Stromal cell of bone marrow (primary cell): Measurements from ENCODE around the gene DMGDH.

Experiments
- DNase-seq: peaks from one replicate; pipeline ENCODE4 v3.0.0-alpha.2; 2012; ENCODE audit warnings: low read depth

Gene DMGDH

GRCh38 chr5:79062436-79062835, 7.0 kb downstream of the DMGDH start:
- DNase-seq: no peak

DNA sequence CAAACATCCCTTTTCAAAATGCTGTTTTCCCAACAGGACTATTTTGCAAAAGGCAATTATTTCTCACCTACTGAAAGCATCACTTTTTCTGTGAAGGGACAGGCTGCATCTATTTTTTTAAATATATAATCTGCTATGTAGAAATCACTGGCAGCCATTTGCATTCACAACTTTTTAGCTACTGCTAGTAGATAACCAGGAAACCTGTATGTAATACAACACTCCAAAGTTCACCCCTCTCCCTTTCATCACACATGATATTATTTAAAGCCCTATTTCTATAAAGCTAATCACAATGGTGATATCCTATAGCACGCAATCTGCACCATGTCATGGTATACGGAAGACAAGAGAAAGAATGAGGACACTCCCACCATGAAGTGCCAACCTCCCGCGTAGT, 9.8 kb downstream of the DMGDH start:
- DNase-seq: no peak

- DNase-seq: no peak
Observed at GRCh38 chr5:79056847-79057246, 12.6 kb downstream of the DMGDH start.

DNA sequence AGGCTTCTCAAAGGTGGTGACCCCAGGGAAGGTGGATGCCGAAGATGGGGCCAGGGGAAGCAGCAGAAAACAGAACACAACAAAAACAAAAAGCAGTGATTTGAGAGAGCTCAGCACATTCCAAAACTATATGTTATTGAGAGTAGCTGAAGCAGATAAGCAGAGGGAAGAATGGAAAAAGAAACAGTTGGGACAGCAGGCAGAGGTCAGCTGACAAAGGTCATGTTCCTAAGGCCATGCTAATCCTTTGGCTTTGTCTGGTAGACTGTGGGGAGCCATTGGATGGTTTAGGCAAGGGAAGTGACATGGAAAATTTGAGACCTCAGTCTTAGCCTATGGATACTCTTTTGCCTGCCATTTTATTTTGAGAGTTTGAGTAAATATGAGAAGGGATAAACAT, 14.5 kb downstream of the DMGDH start:
- DNase-seq: no peak

- no peak for DNase-seq
Observed at GRCh38 chr5:79053321-79053720, 16.2 kb downstream of the DMGDH start.

- DNase-seq: no peak
Observed at GRCh38 chr5:79050498-79050897, 19.0 kb downstream of the DMGDH start.

DNA sequence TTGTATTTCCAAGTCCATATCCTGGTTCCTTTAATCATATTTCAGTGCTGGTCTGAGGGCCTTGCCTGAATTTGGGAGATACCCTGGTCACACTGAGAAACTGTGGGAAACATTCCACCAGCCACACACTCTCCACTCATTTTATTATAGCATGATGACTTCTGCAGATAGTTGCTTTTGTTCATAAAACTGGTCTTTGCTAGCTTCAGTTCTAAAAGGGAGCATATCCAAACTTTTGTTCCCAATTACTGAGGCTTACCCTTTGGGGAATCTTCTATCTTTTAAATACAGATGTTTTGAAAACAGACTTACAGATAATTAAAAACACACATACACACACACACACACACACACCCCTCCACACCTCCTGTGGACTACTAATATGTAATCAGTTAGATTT, 21.0 kb downstream of the DMGDH start:
- no peak for DNase-seq

- DNase-seq: no peak
Observed at GRCh38 chr5:79047199-79047598, 22.3 kb downstream of the DMGDH start.

GRCh38 chr5:79042188-79042587, 27.3 kb downstream of the DMGDH start:
- DNase-seq: no peak

- no peak for DNase-seq
Observed at GRCh38 chr5:79036769-79037168, 32.7 kb downstream of the DMGDH start.

GRCh38 chr5:79035237-79035636, 34.2 kb downstream of the DMGDH start:
- DNase-seq: no peak

GRCh38 chr5:79032782-79033181, 36.7 kb downstream of the DMGDH start:
- no peak for DNase-seq

DNA sequence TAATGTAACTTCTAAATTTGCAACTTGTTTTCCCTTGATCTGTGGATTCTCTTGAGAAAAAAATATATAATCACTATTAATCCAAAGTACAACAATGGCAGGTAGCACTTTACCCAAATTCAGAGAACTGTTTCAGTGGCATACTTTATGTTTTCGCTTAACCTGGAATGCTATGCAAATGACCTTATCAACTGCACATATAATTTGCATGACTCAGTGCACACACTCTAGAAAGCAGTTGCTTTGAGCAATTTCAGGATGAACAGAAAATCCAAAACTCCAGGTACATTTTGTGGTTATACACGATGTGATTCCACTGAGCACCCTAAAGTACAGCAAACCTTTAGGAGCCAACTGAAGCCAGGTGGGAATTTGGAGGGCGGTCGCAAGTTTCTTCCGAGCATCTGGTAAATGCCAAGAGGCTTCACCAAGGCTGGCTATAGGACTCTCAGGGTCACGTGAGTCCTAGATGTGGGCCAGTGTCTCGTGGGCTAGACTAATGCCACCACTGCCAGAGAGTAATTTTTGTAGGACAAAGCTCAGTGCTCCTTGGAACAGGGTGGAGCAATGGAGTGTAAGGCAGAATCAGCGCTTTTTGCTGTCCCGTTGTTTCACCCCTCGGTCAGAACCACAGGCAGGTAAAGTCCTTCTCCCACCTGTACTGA, 37.3 kb downstream of the DMGDH start:
- no peak for DNase-seq

- no peak for DNase-seq
Observed at GRCh38 chr5:79031485-79031867, 38.0 kb downstream of the DMGDH start.

GRCh38 chr5:79030663-79031484, 38.6 kb downstream of the DMGDH start:
- DNase-seq: no peak

- peak; percentile 45 for DNase-seq
Observed at GRCh38 chr5:79025054-79025472, 44.4 kb downstream of the DMGDH start.

DNA sequence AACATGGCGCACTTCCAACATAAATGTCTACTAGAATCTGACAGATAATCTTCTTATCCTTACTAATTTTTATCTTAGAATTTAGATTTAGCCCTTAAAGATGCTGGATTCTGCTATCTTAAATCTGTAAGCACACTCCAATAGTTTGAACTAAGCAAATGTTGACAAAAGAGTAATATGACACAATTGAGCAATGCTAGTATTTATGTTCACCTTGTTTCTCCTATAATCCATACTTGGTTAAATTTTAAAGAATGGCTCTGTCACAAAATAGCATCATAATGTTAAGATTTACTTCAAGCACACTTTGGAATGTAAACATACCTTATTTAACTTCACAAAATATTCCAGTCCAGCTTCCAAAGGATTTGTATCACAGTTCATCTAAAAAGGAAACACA, 45.5 kb downstream of the DMGDH start:
- DNase-seq: no peak

GRCh38 chr5:79023348-79023747, 46.1 kb downstream of the DMGDH start:
- DNase-seq: no peak

DNA sequence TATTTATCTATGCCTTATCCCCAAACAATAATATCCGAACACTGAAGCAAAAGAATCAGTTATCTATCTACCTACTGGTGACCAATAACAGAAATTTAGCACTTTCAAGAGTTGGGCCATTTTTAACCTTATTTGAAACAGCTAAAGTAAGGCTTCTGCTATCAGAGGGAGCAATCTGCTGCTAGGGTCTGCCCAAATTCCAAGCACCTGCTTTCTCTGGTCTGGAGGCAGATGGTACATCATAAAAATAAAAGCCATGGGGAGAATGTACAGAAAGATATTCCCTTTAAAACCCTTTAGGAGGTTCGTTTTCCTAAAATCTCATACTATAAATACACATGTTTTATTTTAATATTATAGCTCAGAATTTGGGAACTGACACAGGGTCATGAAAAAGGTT, 46.7 kb downstream of the DMGDH start:
- DNase-seq: no peak

DNA sequence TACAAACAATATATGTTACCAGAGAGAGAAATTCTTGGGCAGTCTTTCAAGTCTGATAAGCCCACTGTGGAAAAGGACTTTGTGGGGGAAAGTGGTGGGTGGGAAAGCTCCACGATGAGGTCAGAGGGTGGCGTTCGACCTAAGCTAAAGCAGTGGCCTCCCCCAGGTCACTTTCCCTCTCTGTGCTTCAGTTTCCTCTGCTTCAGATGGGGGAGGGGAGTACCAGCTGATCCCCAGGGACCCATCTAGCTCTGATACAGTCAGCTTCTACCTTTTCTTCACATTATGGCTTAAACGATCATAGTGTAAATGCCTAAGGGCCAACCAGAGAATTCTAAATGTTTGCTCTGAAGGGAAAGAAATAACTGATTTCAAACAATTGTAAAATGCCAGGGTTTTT, 47.7 kb downstream of the DMGDH start:
- DNase-seq: no peak

GRCh38 chr5:79020861-79021561, 48.5 kb downstream of the DMGDH start:
- peak; percentile 54 for DNase-seq

DNA sequence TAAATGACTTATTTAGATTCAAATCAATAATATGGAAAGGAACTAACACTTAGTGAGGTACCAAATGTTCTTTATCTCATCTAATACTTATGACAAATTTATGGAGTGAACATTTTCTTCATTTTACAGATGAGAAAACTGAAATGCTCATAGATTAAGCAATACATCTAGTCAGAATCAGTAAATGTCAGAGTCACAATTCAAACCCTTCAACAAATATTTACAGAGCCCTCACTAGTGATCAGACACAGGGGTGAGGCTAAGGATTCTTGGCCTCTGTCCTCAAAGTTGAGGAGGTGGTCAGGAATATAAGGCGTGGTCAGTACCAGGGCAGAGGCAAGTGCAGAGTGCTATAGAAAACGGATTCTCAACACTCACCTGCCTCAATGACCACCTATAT, 54.8 kb downstream of the DMGDH start:
- DNase-seq: no peak

GRCh38 chr5:79011869-79012268, 57.6 kb downstream of the DMGDH start:
- DNase-seq: no peak
